GM20000 (cell line): Measurements from ENCODE around the gene ATP6V1G1.

Source experiments
- DNase-seq: peaks from one replicate; pipeline ENCODE4 v3.0.0; 2012; ENCODE audit warnings: low spot score
- CTCF ChIP-seq: IDR thresholded peaks from 2 replicates; pipeline ENCODE4 v1.5.1; 2012; ENCODE audit warnings: mild to moderate bottlenecking, control low read depth; ENCODE audit errors: extremely low read depth, missing control alignments

Gene ATP6V1G1

DNA sequence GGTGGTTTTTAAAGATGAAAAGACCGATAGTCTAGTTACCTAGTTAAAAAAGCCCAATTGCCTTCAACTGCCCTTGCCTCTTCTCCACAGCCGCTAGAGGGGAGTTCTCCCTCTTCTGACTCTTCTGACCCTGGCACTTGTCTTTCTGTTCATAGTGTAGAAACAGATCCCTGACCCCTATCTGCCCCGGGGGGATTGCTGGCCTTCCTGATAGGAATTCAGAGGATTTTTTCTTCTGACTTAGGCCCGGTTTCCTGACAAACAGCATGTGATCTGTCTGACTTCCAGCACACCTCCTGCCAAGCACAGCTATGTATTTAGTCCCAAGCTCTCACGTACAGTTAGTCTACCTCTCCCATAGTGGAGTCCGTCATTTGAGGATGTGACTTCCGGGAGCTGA, 18.5 kb downstream of the ATP6V1G1 start:
- no peak for TF ChIP-seq CTCF
- DNase-seq = no peak

DNA sequence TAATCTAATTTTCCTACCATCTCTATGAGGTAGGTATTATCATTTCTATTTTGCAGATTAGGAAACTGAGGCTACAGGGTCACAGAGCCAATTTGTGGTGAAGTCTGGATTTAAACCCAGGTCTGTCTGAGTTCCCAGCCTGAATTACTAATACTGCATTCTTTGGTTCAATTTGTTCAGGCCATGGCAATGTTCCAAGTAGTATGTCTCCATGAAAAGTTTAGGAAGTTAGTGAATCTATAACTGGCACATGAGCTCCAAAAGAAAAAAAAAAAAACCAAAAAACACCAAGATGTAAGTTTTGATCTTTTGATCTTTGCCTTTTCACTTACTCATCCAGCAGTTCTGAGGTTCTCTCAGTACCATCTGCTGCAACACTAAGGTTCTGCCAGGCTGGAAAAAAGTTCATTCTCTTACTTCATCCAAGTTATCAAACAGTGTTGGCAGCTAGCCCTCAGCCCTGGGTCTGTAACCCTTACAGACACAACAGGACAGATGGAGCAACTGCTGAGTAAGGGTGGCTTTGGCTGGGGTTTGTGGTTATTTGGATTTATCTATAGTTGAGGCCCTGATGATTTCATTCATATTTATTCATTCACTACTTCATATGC, 19.1 kb downstream of the ATP6V1G1 start:
- TF ChIP-seq CTCF = no peak
- no peak for DNase-seq

DNA sequence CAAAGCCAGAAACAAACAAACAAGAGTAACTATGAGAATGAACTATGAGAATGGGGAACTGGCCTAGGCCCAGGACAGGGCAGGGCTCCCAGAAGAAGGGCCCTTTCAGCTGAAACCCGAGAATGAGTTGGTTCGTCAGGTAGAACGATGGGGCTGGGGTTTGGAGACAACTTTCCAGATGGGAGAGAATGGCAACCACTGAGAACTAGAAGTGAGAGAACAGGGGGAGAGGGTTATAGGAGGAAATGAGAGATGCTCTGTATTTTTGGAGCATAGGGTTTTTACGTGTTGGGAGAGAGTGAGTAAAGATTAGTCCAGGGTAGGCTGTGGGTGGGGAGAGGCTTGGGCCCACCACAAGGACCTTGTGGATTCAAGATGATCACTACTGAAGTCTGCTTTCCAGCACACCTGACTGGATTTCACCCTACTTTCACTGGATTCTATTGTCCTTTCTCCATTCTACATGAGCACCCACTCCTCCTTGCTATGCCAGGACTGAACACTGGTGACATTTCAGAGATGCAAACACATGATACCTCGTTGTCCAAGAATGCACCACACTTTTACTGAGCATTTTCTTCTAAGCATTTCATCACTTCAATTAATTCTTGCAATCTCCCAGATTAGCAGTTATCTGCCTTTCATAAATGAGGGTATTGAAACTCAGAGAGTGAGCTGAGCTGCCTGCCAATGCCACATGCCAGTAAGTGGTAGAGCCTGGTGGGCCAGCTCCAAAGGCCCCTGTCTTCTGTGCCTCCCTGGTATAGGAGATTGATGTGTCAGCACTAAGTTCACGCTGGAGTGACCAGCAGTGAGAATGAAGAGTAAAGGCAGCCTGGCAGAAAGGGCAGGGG, 20.3 kb downstream of the ATP6V1G1 start:
- no peak for TF ChIP-seq CTCF
- DNase-seq = peak; percentile 44

- no peak for TF ChIP-seq CTCF
These were observed 20.9 kb downstream of the ATP6V1G1 start for GRCh38 chr9:114608525-114608796.

GRCh38 chr9:114611516-114612271, 24.1 kb downstream of the ATP6V1G1 start:
- DNase-seq = peak; percentile 68

More at GRCh38 chr9:114608525-114608796, 20.9 kb downstream of the ATP6V1G1 start:
- DNase-seq = no peak

GRCh38 chr9:114612272-114612923, 24.8 kb downstream of the ATP6V1G1 start:
- TF ChIP-seq CTCF = no peak
- DNase-seq = no peak

More at GRCh38 chr9:114611516-114612271, 24.1 kb downstream of the ATP6V1G1 start:
- TF ChIP-seq CTCF = no peak
